ENCODE results near the gene PRLR. TPM values are rescaled to one million over a fixed set of nuclear protein-coding genes. Genes with fewer than 3 reads are reported as not detected.

The PRLR gene
- total RNA-seq, 1 donor from 2014 or later: not detected

- no peaks in the 10 kb centered on the region for H3K27me3 ChIP-seq (ENCODE audit: control insufficient read depth, insufficient read depth, low read length)
- H3K36me3 ChIP-seq (ENCODE audit: control insufficient read depth, insufficient read depth, low read length): no peaks in the 10 kb centered on the region
- no peak for FAIRE-seq
- no peak for TF ChIP-seq CTCF (IDR thresholded peaks at IDR 0.05; ENCODE audit: insufficient read depth, low read length, severe bottlenecking)
- DNase-seq (ENCODE audit: low read depth): no peak
- no peak overlapping the region for H3K4me3 ChIP-seq (ENCODE audit: low read depth, low read length)
Measured at GRCh38 chr5:35212122-35212982, 17.9 kb downstream of the PRLR start.

- Histone ChIP-seq H3K36me3 (ENCODE audit: control insufficient read depth, insufficient read depth, low read length) (no peaks in the 10 kb centered on the region), H3K4me3 (ENCODE audit: low read depth, low read length) (no peak overlapping the region), H3K27me3 (ENCODE audit: control insufficient read depth, insufficient read depth, low read length) (no peaks in the 10 kb centered on the region)
- FAIRE-seq: no peak
- DNase-seq (ENCODE audit: low read depth): no peak
- TF ChIP-seq CTCF (IDR thresholded peaks at IDR 0.05; ENCODE audit: insufficient read depth, low read length, severe bottlenecking): no peak
Measured at GRCh38 chr5:35209862-35210261, 20.4 kb downstream of the PRLR start.

- no peak for TF ChIP-seq CTCF (IDR thresholded peaks at IDR 0.05; ENCODE audit: insufficient read depth, low read length, severe bottlenecking)
- Histone ChIP-seq H3K36me3 (ENCODE audit: control insufficient read depth, insufficient read depth, low read length) (no peaks in the 10 kb centered on the region), H3K27me3 (ENCODE audit: control insufficient read depth, insufficient read depth, low read length) (no peaks in the 10 kb centered on the region), H3K4me3 (ENCODE audit: low read depth, low read length) (no peak overlapping the region)
- DNase-seq (ENCODE audit: low read depth) (no peak), FAIRE-seq (no peak)
Measured at GRCh38 chr5:35205606-35206005, 24.7 kb downstream of the PRLR start.

- FAIRE-seq (no peak), DNase-seq (ENCODE audit: low read depth) (no peak)
- H3K4me3 ChIP-seq (ENCODE audit: low read depth, low read length): no peak overlapping the region
- no peaks in the 10 kb centered on the region for H3K36me3 ChIP-seq (ENCODE audit: control insufficient read depth, insufficient read depth, low read length)
- no peaks in the 10 kb centered on the region for H3K27me3 ChIP-seq (ENCODE audit: control insufficient read depth, insufficient read depth, low read length)
- TF ChIP-seq CTCF (IDR thresholded peaks at IDR 0.05; ENCODE audit: insufficient read depth, low read length, severe bottlenecking): no peak
Measured at GRCh38 chr5:35205186-35205585, 25.1 kb downstream of the PRLR start.

GRCh38 chr5:35203403-35203802 is 26.9 kb downstream of the PRLR start:
- Histone ChIP-seq H3K4me3 (ENCODE audit: low read depth, low read length) (no peak overlapping the region), H3K27me3 (ENCODE audit: control insufficient read depth, insufficient read depth, low read length) (no peaks in the 10 kb centered on the region), H3K36me3 (ENCODE audit: control insufficient read depth, insufficient read depth, low read length) (no peaks in the 10 kb centered on the region)
- TF ChIP-seq CTCF (IDR thresholded peaks at IDR 0.05; ENCODE audit: insufficient read depth, low read length, severe bottlenecking): no peak
- FAIRE-seq (no peak), DNase-seq (ENCODE audit: low read depth) (no peak)
